NCI-H82 (cell line): Measurements from ENCODE around the gene CIT.
"Not testable (repeated sequence)": the region's sequence is repeated elsewhere in the genome, so short reads cannot be mapped to it uniquely, and the experiment has no call there.

Experiments used
- DNase-seq: peaks from one replicate; lab custom pipeline; 2025; lab: John Stamatoyannopoulos, UW

Gene CIT

GRCh38 chr12:119876761-119877638 lies at the start of gene CIT:
TSS of gene CIT (minus strand) at chr12:119877320. CDS start at chr12:119876168, 1,152 bp downstream.
- peak; percentile 99 for DNase-seq

GRCh38 chr12:119925269-119925668 lies 48.1 kb upstream of the CIT start:
- no peak for DNase-seq

- no peak for DNase-seq
Measured at GRCh38 chr12:119920064-119920463, 42.9 kb upstream of the CIT start.

- DNase-seq: no peak
Measured at GRCh38 chr12:119915894-119916510, 38.9 kb upstream of the CIT start.

- DNase-seq: no peak
Measured at GRCh38 chr12:119914666-119915065, 37.5 kb upstream of the CIT start.

- no peak for DNase-seq
Measured at GRCh38 chr12:119913536-119914330, 36.6 kb upstream of the CIT start.

- DNase-seq: no peak
Measured at GRCh38 chr12:119911182-119911581, 34.1 kb upstream of the CIT start.

- DNase-seq: no peak
Measured at GRCh38 chr12:119910586-119910985, 33.5 kb upstream of the CIT start.

GRCh38 chr12:119902084-119902509 lies 25.0 kb upstream of the CIT start:
- DNase-seq: peak; percentile 84

- DNase-seq: no peak
Measured at GRCh38 chr12:119901670-119902069, 24.6 kb upstream of the CIT start.

GRCh38 chr12:119894916-119895315 lies 17.8 kb upstream of the CIT start:
- DNase-seq: no peak

GRCh38 chr12:119892611-119893010 lies 15.5 kb upstream of the CIT start:
- DNase-seq: not testable (repeated sequence)

- DNase-seq: no peak
Measured at GRCh38 chr12:119885549-119885948, 8.4 kb upstream of the CIT start.

- DNase-seq: not testable (repeated sequence)
Measured at GRCh38 chr12:119883791-119884190, 6.7 kb upstream of the CIT start.

GRCh38 chr12:119883237-119883636 lies 6.1 kb upstream of the CIT start:
- DNase-seq: no peak

- DNase-seq: no peak
Measured at GRCh38 chr12:119877639-119877948, 474 bp upstream of the CIT start.

- DNase-seq: no peak
Measured at GRCh38 chr12:119870457-119870856, 6.7 kb downstream of the CIT start.

- no peak for DNase-seq
Measured at GRCh38 chr12:119869720-119870119, 7.4 kb downstream of the CIT start.

GRCh38 chr12:119868992-119869391 lies 8.1 kb downstream of the CIT start:
- DNase-seq: no peak

GRCh38 chr12:119864591-119864990 lies 12.5 kb downstream of the CIT start:
- no peak for DNase-seq

GRCh38 chr12:119859241-119859640 lies 17.9 kb downstream of the CIT start:
- no peak for DNase-seq

GRCh38 chr12:119857041-119857591 lies 20.0 kb downstream of the CIT start:
- DNase-seq: no peak
